ENCODE results near the gene CFD.

The CFD gene

DNA sequence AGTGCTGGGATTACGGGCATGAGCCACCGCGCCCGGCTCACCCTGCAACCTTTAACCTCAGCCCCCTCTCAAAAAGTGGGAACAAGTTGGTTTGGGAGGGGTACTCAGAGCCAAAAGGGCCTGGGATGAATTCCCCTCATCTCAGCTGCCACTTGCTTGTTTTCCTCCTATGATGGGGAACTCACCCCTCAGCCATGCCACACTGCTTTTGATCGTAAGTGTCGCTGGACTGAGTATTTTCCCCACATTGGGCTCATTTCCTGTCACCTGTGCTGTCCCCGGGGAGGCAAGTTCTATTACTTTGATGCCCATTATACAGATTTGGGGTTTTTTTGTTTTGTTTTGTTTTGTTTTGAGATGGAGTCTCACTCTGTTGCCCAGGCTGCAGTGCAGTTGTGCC, 47.0 kb downstream of the CFD start:
- DNase-seq (ENCODE audit: low spot score) = no peak

DNA sequence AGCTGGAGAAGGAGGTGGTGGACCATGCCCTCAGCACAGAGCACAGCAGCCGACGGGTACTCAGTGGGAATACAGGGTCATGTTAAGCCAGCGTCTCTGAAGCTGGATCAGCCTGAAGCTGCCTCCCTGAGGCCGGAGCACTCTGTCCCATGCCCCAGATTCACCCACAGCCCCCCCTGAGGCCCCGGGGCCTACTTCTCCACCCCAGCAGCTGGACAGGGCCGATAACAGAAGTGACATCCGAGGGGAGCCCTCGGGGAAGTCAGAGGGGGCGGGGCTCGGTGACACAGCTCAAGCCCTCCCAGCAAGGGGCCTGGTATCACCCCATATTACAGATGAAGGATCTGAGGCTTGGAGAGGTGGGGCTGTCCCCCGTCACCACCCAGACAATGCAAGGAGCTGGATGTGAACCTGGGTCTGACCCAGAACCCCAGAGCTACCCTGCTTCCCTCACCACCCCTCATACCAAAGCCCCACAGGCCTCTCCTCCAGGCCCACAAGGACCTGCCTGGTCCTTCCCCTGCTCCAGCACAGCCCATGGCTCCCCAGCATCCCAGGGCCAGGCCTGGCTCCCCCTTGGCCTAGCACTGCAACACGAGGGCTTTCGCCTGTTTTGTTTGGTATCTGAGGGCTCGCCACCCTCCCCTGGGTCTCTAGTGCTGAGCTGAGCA, 47.9 kb downstream of the CFD start:
- no peak for DNase-seq (ENCODE audit: low spot score)

DNA sequence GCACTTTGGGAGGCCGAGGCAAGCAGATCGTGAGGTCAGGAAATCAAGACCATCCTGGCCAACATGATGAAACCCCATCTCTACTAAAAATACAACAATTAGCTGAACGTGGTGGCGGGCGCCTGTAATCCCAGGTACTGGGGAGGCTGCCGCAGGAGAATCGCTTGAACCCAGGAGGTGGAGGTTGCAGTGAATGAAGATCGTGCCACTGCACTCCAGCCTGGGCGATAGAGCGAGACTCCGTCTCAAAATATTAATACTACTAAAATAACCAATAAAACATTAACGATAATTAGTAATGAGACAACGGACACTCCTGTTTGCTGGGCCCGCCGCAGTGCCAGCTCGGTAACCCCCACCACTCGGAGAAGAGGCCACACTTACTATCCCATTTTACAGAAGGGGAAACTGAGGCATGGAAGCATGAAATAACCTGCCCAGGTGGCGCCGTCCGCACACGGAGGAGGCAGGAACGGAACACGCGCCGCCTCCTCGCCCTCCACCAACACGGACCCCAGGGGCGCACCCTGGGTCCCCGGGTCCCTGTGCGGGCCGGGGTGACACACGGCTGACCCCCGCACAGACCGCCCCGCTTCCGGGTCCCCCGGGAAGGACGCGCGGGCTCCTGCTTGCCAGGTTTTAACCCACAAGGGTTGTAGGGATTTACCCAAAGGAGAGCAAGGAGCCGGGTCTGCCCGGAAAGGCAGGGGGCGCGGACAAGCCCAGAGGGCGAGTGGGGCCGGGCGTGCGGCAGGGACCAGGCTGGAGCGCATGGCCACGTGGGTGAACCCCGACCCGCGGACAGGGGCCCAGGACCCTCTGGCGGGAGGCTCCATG, 52.0 kb downstream of the CFD start:
- DNase-seq (ENCODE audit: low spot score) = no peak

DNA sequence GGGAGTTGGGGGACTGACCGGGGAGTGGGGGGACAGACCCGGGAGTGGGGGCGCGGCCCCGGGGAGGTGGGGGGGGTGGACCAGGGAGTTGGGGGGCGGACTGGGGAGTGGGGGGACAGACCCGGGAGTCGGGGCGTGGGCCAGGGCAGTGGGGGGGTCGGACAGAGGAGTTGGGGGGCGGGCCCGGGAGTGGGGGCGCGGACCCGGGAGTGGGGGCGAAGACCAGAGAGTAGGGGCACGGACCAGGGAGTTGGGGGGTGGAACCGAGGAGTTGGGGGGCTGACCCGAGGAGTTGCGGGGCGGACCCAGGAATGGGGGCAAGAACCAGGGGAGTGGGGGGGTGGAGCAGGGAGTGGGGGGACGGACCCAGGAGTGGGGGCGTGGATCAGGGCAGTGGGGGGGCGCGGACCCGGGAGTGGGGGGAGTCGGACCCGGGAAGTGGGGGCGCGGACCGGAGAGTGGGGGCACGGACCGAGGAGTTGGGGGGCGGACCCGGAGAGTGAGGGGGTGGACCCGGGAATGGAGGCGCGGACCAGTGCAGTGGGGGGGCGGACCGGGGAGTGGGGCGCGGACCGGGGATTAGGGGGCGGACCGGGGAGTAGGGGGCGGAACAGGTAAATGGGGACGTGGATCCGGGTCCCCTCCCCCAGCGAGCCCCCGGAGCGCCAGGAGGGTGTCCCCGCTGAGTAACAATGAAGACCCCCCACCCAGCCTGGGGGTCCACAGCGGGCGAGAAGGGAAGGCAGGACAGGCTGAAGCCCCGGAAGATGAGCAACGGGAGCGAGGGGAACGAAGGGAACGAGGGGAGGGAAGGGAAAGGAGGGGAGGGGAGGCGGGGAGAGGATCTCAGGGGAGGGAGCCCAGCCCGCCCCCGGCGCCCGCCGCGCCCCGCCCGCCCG, 53.0 kb downstream of the CFD start:
- DNase-seq (ENCODE audit: low spot score) = peak; percentile 32
